ENCODE results near the gene NEK4.
"Not testable (repeated sequence)": the region's sequence is repeated elsewhere in the genome, so short reads cannot be mapped to it uniquely, and the experiment has no call there.

NEK4 gene

DNA sequence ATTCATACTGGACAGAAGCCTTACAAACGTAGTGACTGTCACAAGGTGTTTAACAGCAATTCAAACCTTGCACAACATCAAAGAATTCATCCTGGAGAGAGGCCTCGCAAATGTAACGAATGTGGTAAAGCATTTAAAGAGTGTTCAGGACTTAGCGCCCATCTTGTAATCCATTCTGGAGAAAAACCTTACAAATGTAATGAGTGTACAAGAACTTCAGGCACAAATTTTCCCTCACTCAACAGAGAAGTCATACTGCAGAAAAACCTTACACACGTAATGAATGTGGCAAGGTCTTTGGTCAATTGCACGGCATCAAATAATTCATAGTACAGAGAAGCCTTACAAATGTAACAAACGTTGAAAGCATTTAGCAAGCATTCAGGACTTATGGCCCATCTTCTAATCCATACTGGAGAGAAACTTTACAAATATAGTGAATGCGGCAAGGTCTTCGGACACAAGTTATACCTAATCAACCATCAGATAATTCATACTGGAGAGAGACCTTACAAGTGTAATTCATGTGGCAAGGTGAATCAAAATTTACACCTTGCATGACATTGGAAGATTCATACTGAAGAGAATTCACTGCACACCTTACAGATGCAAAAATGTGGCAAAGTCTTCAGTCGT, 37.4 kb downstream of the NEK4 start:
- Histone ChIP-seq H3K4me3 (ENCODE audit: low read depth, low read length) (no peak overlapping the region), H4K8ac (ENCODE audit: low read depth, low read length) (no peak overlapping the region), H3K18ac (ENCODE audit: low read length) (no peak overlapping the region), H3K9me3 (ENCODE audit: insufficient read depth, low read depth, low read length) (peaks cover 3% of the 10 kb centered on the region), H2BK12ac (ENCODE audit: low read length) (no peak overlapping the region), H2AFZ (ENCODE audit: insufficient read depth, low read length, poor library complexity) (no peak overlapping the region), H3K4ac (ENCODE audit: low read depth, low read length) (no peak overlapping the region), H3K79me2 (ENCODE audit: control insufficient read depth, insufficient read depth, low read length, poor library complexity) (no peaks in the 10 kb centered on the region), H2AK5ac (ENCODE audit: low read length) (no peak overlapping the region), H3K14ac (ENCODE audit: low read length) (no peak overlapping the region), H3K36me3 (ENCODE audit: control insufficient read depth in 1 of 2, insufficient read depth in 2 of 2, low read length in 2 of 2) (peaks cover 15 to 27% of the 10 kb centered on the region in 2 experiments), H3K4me1 (ENCODE audit: control insufficient read depth in 1 of 2, insufficient read depth in 2 of 2, low read length in 2 of 2) (no peaks in the 10 kb centered on the region), H3K27ac (ENCODE audit: low read depth, low read length) (no peak overlapping the region), H3K4me2 (ENCODE audit: low read length) (no peak overlapping the region), H2BK120ac (ENCODE audit: insufficient read depth, low read length, poor library complexity) (no peak overlapping the region), H3K9ac (ENCODE audit: low read length) (no peak overlapping the region), H3K79me1 (ENCODE audit: low read length) (no peaks in the 10 kb centered on the region), H4K12ac (ENCODE audit: low read depth, low read length) (no peak overlapping the region), H4K91ac (ENCODE audit: low read depth, low read length) (no peak overlapping the region), H2BK5ac (ENCODE audit: low read depth, low read length, poor library complexity) (no peak overlapping the region), H3K23ac (ENCODE audit: low read length) (no peak overlapping the region), H3K27me3 (ENCODE audit: insufficient read depth, low read length) (no peaks in the 10 kb centered on the region)
- no CpG with 5 or more reads among the region's 10 CpGs for WGBS (ENCODE audit: extremely low coverage, insufficient coverage, insufficient read length)
- no peak for DNase-seq

DNA sequence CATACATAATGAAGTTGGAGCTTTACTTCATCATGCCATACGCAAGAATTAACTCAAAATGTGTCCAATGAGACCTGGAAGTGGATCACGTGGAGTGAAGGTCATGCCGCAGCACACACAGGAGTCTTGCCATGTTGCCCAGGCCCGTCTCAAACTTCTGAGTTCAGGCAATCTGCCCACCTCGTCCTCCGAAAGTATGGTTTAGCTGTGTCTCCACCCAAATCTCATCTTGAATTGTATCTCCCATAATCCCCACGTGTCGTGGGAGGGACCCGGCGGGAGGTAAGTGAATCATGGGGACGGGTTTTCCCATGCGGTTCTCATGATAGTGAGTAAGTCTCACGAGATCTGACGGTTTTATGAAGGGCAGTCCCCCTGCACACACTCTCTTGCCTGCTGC, 39.1 kb downstream of the NEK4 start:
- Histone ChIP-seq H3K23ac (ENCODE audit: low read length) (no peak overlapping the region), H2AK5ac (ENCODE audit: low read length) (no peak overlapping the region)

DNA sequence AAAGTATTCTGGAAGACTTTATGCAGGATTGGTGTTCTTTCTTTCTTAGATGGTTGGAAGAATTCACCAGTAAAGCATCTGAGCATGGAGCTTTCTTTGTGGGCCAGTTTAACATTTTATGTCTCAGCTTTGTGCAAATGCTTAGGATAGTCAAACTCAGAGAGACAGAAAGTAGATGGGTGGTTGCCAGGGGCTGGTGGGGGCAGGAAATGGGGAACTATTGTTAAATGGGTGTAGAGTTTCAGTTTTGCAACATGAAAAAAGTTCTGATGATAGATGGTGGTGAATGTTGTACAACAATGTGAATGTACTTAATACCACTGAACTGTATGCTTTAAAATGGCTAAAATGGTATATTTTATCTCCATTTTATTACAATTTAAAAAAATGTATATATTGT, 40.1 kb downstream of the NEK4 start:
- Histone ChIP-seq H4K91ac (ENCODE audit: low read depth, low read length) (no peak overlapping the region), H3K79me1 (ENCODE audit: low read length) (peaks cover 3% of the 10 kb centered on the region), H2BK12ac (ENCODE audit: low read length) (no peak overlapping the region), H3K4me1 (ENCODE audit: control insufficient read depth in 1 of 2, insufficient read depth in 2 of 2, low read length in 2 of 2) (no peaks in the 10 kb centered on the region), H3K18ac (ENCODE audit: low read length) (no peak overlapping the region), H3K79me2 (ENCODE audit: control insufficient read depth, insufficient read depth, low read length, poor library complexity) (no peaks in the 10 kb centered on the region), H3K14ac (ENCODE audit: low read length) (no peak overlapping the region), H3K4me3 (ENCODE audit: low read depth, low read length) (no peak overlapping the region), H4K8ac (ENCODE audit: low read depth, low read length) (no peak overlapping the region), H3K9ac (ENCODE audit: low read length) (no peak overlapping the region), H3K36me3 (ENCODE audit: control insufficient read depth in 1 of 2, insufficient read depth in 2 of 2, low read length in 2 of 2) (peaks cover 16 to 24% of the 10 kb centered on the region in 2 experiments), H4K12ac (ENCODE audit: low read depth, low read length) (no peak overlapping the region), H2BK120ac (ENCODE audit: insufficient read depth, low read length, poor library complexity) (no peak overlapping the region), H3K4me2 (ENCODE audit: low read length) (no peak overlapping the region), H2BK5ac (ENCODE audit: low read depth, low read length, poor library complexity) (no peak overlapping the region), H2AFZ (ENCODE audit: insufficient read depth, low read length, poor library complexity) (no peak overlapping the region), H3K27me3 (ENCODE audit: insufficient read depth, low read length) (no peaks in the 10 kb centered on the region), H3K9me3 (ENCODE audit: insufficient read depth, low read depth, low read length) (peaks cover 6% of the 10 kb centered on the region), H2AK5ac (ENCODE audit: low read length) (no peak overlapping the region), H3K27ac (ENCODE audit: low read depth, low read length) (no peak overlapping the region), H3K4ac (ENCODE audit: low read depth, low read length) (no peak overlapping the region), H3K23ac (ENCODE audit: low read length) (no peak overlapping the region)
- no peak for DNase-seq

More for the DNA sequence above, 39.1 kb downstream of the NEK4 start:
- Histone ChIP-seq H2BK12ac (ENCODE audit: low read length) (no peak overlapping the region), H2BK120ac (ENCODE audit: insufficient read depth, low read length, poor library complexity) (no peak overlapping the region), H2BK5ac (ENCODE audit: low read depth, low read length, poor library complexity) (no peak overlapping the region), H3K27ac (ENCODE audit: low read depth, low read length) (no peak overlapping the region), H3K18ac (ENCODE audit: low read length) (no peak overlapping the region), H3K79me1 (ENCODE audit: low read length) (peaks cover 3% of the 10 kb centered on the region), H4K8ac (ENCODE audit: low read depth, low read length) (no peak overlapping the region), H3K4ac (ENCODE audit: low read depth, low read length) (no peak overlapping the region), H3K9me3 (ENCODE audit: insufficient read depth, low read depth, low read length) (peaks cover 6% of the 10 kb centered on the region), H3K14ac (ENCODE audit: low read length) (no peak overlapping the region), H3K4me3 (ENCODE audit: low read depth, low read length) (no peak overlapping the region), H3K4me2 (ENCODE audit: low read length) (no peak overlapping the region), H3K36me3 (ENCODE audit: control insufficient read depth in 1 of 2, insufficient read depth in 2 of 2, low read length in 2 of 2) (peaks cover 16 to 24% of the 10 kb centered on the region in 2 experiments), H3K4me1 (ENCODE audit: control insufficient read depth in 1 of 2, insufficient read depth in 2 of 2, low read length in 2 of 2) (no peaks in the 10 kb centered on the region), H3K9ac (ENCODE audit: low read length) (no peak overlapping the region), H3K79me2 (ENCODE audit: control insufficient read depth, insufficient read depth, low read length, poor library complexity) (no peaks in the 10 kb centered on the region), H4K12ac (ENCODE audit: low read depth, low read length) (no peak overlapping the region), H4K91ac (ENCODE audit: low read depth, low read length) (no peak overlapping the region), H2AFZ (ENCODE audit: insufficient read depth, low read length, poor library complexity) (no peak overlapping the region), H3K27me3 (ENCODE audit: insufficient read depth, low read length) (no peaks in the 10 kb centered on the region)
- no CpG with 5 or more reads among the region's 14 CpGs for WGBS (ENCODE audit: extremely low coverage, insufficient coverage, insufficient read length)
- DNase-seq = no peak

DNA sequence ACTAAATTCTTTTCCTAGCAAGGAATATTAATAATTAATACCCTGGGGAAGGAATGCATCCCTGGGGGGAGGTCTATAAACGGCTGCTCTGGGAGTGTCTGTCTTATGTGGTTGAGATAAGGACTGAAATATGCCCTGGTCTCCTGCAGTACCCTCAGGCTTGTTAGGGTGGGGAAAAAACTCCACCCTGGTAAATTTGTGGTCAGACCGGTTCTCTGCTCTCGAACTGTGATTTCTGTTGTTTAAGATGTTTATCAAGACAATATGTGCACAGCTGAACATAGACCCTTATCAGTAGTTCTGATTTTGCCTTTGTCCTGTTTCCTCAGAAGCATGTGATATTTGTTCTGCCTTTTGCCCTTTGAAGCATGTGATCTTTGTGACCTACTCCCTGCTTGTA, 42.0 kb downstream of the NEK4 start:
- H2BK120ac ChIP-seq (ENCODE audit: insufficient read depth, low read length, poor library complexity); H3K23ac ChIP-seq (ENCODE audit: low read length); H4K12ac ChIP-seq (ENCODE audit: low read depth, low read length); H3K9me3 ChIP-seq (ENCODE audit: insufficient read depth, low read depth, low read length); H2AK5ac ChIP-seq (ENCODE audit: low read length); H3K4me3 ChIP-seq (ENCODE audit: low read depth, low read length); H3K27ac ChIP-seq (ENCODE audit: low read depth, low read length); H3K4me1 ChIP-seq (ENCODE audit: control insufficient read depth in 1 of 2, insufficient read depth in 2 of 2, low read length in 2 of 2); H3K4me2 ChIP-seq (ENCODE audit: low read length); H2BK5ac ChIP-seq (ENCODE audit: low read depth, low read length, poor library complexity); H3K27me3 ChIP-seq (ENCODE audit: insufficient read depth, low read length); H4K91ac ChIP-seq (ENCODE audit: low read depth, low read length); H3K79me1 ChIP-seq (ENCODE audit: low read length); H3K9ac ChIP-seq (ENCODE audit: low read length); H4K8ac ChIP-seq (ENCODE audit: low read depth, low read length); H3K4ac ChIP-seq (ENCODE audit: low read depth, low read length); H3K14ac ChIP-seq (ENCODE audit: low read length); H2BK12ac ChIP-seq (ENCODE audit: low read length); H3K79me2 ChIP-seq (ENCODE audit: control insufficient read depth, insufficient read depth, low read length, poor library complexity); H2AFZ ChIP-seq (ENCODE audit: insufficient read depth, low read length, poor library complexity); H3K18ac ChIP-seq (ENCODE audit: low read length): not testable (repeated sequence)
- WGBS (ENCODE audit: extremely low coverage, insufficient coverage, insufficient read length) = no CpG with 5 or more reads among the region's 3 CpGs
- peak; percentile 14 to 74 for DNase-seq
- peaks cover 16 to 20% of the 10 kb centered on the region in 2 experiments for H3K36me3 ChIP-seq (ENCODE audit: control insufficient read depth in 1 of 2, insufficient read depth in 2 of 2, low read length in 2 of 2)
